ENCODE results near the gene CUL1.

Gene CUL1

DNA sequence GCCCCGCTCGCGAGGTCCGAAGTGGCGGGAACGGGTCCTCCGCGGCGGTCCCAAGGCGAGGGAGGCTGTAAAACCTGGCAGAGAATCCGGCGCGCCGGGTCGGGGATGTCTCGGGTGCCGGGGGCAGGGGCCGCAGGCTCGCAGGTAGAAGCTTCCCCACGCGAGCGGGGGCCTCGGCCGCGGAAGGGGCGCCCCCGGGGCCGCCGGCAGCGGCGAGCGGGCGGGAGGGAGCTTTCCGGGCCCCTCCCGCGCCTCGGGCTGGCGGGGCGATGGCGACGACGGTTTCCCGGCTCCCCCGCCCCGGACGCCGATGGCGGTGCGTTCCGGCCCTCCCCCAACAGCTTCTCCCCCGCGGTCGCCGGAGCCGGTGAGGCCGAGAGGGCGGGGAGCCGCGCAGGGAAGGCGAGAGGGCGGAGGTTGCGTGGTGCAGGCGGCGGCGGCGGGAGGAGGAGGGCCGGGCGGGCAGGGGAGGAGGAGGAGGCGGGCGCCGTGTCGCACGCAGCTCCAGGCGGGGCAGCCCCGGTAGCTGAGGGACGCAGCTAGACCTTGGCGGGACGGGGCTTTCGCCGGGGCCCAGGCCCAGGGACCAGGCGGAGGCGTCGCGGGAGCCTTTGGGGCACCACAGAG, at the start of gene CUL1:
CUL1 (plus strand) TSS at position 507 of the 627 bp plus-strand sequence. CDS start 31,220 bp downstream, outside the sequence.
- no peak for DNase-seq

DNA sequence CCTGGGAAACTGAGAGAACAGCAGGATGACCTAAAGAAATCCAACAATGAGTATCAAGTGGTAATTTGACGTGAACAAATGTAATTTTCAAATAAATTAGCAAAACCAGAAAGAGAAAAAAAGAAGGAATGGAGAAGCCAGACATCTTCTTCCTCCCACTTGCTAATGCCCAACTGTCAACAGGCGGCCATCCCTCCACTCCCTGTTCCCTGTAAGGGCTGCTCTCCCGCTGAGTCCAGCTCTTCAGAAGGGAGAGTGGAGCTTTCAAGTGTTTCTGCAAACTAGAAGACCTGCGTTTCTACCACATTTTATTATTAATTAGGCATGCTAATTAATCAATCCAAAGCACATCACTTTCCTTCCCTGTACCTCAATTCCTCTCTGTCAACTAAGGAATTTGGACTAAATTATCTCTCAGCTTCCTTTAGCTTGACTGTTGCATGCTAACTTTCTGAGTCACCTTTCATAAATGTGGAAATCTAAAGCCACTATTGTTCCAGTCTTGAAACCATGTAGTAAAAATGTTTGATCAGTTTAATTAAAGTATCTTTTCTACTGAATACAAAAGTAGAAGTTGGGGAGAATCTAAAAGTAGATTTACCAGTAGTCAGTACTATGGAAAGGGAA, 48.4 kb upstream of the CUL1 start:
- no peak for DNase-seq

DNA sequence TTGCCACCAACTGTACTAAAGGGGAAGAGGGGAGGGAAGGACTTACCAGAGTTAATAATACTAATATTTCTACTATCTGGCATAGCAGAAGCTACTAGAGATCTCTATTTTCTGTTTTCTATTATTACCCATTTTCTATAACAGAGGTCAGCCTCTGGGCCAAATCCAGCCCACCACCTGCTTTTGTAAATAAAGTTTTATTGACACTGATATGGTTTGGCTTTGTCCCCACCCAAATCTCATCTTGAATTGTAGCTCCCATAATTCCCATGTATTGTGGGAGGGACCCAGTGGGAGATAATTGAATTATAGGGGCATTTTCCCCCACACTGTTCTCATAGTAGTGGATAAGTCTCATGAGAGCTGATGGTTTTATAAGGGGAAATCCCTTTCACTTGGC, 45.9 kb upstream of the CUL1 start:
- DNase-seq, result no peak

DNA sequence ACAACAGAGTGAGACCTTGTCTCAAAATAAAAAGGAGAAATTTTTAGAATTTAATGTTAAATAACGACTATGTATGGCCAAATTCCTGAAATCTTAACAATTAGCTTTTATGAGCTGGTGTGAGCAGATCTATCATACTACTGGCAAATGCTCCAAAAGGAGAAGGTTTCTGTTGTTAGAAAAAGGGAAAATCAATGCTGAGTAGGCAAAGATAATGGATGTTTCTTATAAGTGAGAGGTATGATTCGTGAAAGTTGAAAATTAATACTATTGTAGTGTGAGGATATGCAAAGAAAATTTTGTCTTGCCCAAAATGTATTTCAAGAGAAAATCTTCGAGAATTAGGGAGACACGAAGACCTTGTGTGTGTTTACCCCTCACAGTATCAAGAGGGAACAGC, 40.8 kb upstream of the CUL1 start:
- no peak for DNase-seq

DNA sequence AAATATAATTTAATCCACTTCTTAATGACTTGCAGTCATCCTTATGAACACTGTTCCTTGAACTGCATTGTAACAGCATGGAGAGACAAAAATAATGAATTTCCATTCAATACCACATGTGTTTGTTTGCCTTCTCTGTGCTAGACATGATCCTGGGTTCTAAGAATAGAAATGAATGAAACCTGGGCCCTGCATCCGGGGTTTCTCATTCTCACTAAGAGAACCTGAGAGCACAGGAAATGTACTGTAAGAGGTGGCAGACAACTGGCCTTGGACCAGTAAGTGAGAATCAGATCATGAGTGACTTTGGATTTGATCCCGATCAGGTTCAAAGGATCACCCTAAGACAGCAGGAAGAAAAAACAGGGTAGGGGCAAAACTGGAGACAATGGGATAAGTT, 37.2 kb upstream of the CUL1 start:
- DNase-seq, result no peak

DNA sequence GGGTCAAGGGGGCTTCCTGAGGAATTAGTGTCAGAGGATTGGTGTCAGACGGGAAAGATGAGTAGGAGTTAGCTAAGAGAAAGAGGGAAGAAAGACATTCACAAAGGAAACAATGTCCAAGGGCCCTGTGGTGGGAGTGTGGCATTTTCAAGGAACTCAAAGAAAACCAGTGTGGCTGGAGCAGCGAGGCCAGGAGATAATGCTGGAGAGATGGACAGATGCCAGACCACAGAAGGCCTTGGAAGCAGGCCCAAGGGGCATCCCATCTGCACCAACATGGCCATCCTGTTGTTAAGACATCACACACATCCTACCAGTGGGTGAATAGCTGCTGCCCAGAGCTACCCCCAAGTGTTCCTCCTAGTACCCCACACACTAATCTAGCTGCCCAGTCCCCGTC, 36.1 kb upstream of the CUL1 start:
- no peak for DNase-seq

DNA sequence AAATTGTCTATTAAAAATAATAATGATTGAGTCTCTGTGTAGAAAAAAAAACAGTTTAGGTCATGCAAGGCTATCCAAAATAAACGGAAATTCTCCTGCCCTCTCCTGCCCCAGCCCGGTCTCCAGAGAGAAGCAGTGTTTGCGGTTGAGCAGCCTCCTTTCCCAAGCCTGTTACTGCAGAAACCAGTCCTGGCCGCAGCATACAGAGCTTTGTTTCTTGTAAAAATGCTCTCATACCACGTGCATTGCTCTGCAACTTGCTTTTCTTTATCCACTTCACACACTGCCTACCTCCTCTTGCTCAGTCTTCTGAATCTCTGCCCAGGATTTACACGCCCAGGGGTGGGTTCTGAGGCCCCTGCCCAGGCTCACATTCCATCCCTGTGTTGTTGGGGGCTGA, 34.4 kb upstream of the CUL1 start:
- DNase-seq, result no peak

DNA sequence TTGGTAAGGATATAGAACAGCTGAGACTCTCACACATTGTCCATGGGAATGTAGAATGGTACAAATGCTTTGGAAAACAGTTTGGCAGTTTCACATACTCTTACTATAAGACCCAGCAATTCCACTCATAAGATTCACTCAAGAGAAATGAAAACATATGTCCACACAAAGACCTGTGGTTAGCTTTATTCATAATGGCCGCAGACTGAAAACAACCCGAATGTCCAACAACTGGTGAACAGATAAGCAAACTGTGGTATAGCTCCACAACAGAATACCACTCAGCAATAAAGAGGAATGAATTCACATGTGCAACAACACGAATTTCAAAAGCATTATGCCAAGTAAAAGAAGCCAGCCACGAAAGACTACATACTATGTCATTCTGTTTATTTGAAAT, 33.5 kb upstream of the CUL1 start:
- DNase-seq, result no peak

DNA sequence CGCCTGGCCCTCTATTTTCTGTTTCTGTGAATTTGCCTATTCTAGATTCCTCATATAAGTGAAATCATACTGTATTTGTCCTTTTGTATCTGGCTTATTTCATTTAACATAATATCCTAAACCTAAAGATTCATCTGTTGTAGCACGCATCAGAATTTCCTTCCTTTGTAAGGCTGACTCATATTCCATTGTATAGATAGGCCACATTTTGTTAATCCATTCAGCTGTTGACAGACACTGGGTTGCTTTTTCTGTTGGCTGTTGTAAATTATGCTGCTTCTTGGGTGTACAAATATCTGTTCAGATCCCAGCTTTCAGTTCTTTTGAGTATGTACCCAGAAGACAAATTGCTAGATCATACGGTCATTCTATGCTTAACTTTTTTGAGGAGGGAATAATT, 28.8 kb upstream of the CUL1 start:
- no peak for DNase-seq

DNA sequence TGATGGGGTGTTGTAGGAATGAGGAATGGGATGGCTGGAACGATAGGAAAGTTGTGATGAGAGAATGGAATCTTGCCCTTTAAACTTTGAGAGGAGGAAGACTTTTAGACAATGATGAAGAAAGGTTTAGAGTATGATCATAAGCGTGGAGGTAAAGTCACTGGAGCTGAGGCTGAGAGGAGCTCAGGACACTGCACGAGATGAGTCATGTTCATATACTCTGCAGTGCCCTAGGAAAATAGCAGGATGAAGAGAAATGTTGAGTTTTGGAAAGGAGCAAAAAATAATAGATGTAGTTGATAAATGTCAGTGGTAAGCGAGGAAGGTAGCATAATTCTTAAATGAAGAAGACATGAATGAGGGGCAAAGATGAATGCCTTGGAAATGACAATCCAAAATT, 28.3 kb upstream of the CUL1 start:
- no peak for DNase-seq

DNA sequence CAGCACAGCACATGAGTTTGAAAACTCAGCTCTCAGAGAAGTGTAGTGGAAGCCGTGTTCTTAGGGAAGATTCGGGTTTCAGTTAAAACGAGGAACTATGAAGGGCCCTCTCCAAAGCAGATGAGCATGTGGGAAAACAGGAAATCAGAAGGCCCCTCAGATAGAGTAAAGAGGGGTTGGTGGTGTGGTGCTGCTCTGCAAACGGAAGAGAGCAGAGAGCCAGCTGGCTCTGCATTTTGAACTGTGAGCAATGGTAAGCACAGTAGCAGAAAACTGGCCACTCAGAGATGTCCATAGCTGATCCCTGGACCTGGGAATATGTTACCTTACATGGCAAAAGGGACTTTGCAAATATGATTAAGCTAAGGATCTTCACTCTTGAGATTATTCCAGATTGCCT, 27.9 kb upstream of the CUL1 start:
- no peak for DNase-seq

DNA sequence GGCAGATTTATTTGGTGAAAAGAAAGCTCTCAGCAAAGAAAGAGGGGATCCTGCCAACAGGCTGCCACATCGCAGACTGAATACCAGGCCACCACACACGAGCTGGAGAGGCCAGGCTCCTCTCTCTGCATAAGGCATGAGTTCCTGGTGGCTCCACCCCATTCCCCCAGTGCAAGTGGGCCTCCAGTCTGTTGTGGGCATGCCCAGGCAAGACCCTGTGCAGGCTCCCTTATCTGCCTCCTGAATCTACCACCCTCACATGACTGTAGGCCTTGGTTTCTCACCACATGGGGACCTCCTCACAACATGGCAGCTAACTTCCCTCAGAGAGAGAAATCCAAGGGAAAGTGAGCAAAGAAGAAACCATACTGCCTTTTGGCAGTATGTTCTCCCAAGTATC, 26.7 kb upstream of the CUL1 start:
- DNase-seq, result no peak

DNA sequence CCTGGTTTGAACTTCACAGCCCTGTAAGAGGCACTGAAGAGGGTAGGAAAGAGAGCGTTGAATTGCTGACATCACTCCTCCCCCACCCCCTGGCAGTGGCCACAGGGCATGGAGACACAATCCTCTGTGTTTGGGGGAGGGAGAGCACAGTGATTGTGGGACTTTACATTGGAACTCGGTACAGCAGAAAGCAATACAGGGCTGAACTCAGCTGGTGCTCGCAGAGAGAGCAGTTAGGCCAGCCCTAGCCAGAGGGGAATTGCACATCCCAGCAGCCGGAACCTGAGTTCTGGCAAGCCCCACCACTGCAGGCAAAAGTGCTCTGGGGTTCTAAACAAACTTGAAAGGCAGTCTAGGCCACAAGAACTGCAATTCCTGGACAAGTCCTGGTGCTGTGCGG, 24.0 kb upstream of the CUL1 start:
- no peak for DNase-seq

DNA sequence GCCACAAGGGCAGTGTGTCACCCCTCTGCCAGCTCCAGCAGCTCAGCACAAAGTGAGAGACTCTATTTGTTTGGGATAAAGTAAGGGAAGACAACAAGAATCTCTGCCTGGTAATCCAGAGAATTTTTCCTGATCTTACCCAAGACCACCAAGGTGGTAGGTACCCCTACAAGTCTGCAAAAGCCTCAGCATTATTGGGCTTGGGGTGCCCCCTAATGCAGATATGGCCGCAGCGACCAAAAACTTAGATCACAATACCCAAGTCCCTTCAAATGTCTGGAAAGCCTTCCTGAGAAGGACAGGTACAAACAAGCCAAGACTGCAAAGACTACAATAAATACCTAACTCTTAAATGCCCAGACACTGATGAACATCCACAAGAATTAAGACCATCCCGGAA, 22.4 kb upstream of the CUL1 start:
- no peak for DNase-seq

DNA sequence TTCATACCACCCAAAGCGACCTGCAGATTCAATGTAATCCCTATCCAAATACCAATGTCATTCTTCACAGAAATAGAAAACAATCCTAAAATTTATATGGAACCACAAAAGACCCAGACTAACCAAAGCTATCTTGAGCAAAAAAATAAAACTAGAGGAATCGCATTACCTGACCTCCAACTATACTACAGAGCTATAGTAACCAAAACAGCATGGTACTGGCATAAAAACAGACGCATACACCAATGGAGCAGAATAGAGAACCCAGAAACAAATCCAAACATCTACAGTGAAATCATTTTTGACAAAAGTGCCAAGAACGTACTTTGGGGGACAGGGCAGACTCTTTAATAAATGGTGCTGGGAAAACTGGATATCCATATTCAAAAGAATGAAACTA, 16.9 kb upstream of the CUL1 start:
- no peak for DNase-seq

DNA sequence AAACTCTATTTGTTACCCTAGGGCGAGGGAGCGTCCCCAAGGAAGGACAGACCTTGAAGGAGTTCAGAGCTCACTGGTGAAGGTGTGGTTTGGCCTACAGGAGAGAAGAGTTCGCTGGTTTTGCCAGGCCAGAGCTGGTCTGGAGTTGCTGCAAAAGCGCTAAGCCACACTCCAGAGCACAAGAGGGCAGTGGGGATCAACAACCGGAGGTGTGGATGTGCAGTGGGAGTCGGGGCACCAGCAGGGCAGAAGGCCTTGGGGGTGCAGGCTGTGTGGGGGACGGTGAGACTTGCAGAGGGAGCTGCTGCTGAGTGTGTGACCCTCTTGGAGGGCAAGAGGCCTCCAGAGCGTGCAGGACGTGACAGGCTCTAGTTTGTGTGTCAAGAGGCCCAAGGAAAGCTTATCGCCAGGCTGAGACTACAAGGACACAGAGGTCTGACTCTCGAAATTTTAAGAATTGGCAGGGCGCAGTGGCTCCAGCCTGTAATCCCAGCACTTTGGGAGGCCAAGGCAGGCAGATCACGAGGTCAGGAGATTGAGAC, 14.3 kb upstream of the CUL1 start:
- DNase-seq, result no peak

DNA sequence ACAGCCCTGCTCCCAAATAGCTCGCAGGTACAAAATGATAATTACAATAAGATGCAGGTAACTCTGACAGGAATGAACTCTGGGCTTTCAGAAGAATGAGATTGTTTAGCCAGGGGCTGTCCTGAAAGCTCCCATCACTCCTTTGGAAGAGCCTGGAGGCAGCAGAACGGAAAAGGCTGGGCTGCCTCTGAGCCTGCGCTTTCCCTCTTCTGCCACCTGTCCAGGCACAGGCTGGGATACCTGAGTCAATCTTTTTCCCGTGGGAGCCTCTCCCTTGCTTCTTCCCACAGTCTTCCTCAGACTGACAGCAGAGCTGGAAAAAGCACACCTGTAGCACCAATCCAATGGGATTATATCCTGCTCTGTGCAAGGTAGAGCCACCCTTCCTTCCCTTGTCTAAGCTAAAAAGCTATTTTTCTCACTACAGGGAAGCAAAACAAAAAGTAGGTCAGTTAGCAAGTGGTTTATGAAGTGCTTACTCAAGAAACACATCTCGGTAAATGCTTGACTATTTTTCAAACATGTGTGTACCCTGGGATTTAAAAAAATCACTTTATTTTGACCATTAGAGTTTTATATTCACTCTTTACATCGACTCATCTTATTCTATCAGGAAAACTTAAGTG, 12.3 kb upstream of the CUL1 start:
- DNase-seq, result no peak

DNA sequence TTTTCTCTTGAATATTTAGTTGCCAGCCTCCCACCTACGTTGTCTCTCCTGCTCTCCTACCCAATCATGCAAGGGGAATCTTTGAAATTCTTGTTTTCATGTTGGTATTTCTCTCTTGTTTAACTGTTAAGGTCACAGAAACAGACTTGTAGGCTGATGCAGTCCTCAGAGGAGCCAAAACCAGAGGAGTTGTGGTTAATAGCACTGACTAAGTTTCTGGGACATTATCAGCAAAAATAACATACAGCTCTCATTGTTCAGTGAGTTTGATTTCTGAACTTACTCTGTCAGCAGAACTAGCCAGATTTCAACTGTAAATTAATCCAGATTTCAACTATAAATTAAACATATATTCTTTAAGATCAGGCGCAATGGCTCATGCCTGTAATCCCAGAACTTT, 11.1 kb upstream of the CUL1 start:
- DNase-seq, result no peak

DNA sequence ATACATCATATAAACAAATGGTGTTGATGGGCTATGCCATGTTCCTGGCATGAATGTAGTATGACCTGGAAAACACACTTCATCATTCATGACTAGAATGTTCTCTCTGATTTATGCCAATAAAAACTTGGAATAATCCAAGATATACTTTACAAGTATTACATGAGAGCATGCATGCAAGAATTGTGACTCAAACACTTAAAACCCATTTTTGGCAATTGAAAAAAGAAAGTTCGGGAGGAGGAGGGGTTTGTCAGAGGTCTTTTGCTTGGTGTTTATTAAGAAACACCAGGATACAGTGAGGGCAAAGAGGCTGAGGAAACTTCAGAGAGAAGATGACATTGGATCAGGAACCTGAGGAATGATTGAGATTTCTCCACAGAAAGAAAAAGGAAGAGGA, 10.2 kb upstream of the CUL1 start:
- no peak for DNase-seq

DNA sequence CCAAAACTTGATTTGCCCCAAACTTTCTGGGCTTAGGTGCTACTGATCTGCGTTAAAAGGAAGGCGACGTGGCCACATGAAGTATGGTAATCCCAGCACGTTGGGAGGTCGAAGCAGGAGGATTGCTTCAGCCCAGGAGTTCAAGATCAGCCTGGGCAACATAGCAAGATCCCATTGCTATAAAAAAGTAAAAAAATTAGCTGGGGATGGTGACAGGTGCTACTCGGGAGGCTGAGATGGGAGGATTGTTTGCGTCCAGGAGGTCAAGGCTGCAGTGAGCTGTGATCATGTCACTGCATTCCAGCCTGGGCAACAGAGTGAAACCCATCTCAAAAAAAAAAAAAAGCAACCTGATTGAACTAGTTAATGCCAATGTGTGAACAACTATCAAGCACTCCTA, 5.1 kb upstream of the CUL1 start:
- no peak for DNase-seq

DNA sequence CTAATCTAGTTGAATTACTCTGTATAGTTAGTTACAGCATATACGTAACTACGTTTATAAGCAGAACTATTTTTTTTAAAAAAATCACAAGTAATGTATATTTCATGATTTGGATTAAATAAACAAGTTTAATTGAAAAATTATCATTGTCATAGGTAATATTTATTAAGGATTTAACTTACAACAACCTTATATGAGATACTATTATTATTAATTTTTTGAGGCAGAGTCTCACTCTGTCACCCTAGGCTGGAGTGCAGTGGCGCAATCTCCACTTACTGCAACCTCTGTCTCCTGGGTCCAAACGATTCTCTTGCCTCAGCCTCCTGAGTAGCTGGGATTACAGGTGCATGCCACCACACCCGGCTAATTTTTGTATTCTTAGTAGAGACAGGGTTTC, 4.1 kb upstream of the CUL1 start:
- DNase-seq, result no peak

DNA sequence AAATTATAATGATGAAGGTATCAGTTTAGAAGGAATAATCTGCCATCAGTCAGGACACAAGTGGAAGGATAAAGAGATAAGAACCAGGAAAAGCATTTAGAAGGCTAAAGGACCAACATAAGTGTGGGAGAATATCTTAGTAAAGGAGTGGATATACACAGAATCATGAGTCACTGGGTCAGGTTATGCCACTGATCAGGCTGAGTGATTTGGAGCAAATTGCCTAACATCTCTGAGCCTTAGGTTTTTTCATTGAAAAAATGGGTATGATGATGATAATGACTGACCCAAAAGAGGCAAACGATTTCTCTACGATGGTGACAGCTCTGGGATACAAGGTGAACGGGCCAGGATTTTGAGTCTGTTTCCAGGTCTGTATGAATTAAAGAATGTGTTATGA, 2.8 kb upstream of the CUL1 start:
- no peak for DNase-seq

DNA sequence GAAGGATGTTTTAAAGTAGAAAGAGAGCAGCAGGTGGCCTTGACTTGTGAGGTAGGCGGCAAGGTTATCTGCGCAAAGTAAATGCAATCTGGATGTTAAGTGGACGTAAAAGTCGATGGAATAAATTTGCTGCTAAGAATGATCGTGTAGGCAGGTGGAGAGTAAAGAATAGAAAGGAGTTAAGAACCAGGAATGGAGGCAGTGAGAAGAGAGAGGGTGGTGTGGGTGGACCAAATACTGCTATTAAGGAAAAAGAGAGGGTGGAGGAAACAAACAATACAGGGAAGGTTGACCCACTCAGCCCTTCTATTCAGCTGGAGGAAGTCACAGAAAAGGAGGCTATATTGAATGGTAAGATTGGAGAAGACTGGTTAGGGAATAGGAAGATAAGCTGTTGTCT, 1.9 kb upstream of the CUL1 start:
- no peak for DNase-seq

DNA sequence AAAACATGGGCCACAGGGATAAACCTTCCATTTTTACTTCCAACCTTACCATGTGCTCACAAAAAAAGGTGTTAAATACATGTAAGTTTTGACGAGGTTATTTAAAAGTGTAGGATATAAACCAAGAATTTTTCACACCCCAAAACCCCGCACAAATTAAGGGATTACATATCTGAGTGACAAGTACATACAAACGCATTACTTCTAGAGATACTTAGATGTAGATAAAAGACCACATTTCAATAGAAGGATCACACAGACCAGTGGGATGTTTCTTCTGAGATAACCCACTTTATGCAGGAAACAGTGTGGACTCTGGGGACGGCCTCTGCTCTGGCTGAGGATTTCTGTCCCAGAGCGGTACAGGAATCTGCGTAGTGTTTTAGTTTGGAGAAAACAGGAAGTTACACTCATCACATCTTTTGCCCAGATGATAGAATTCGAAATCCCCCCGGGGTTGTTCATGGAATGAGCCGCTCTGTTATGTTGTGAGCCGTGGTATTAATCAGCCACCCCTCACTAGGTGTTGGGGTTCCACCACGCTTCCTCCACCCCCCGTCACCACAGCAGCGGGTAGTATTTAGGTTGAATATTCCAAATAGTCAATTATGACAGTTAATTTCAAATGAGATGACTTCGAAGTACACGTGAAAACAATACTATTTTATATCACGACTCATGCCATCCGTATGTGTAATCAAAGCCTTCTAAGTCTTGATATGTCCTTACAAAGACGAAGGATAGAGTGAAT, 1.3 kb upstream of the CUL1 start:
- DNase-seq, result no peak
